Left renal cortex interstitium (tissue), 4 donors: ENCODE measurements around the gene CDK5R2. TPM values are rescaled to one million over a fixed set of nuclear protein-coding genes. Genes with fewer than 3 reads are reported as not detected.

Experiments
- DNase-seq, 4 donors: peaks; one replicate each; pipeline ENCODE4 v3.0.0-alpha.2; 2013; ENCODE audit warnings: low read depth in 4 of 4, low spot score in 2 of 4, missing footprints in 1 of 4
- polyA plus RNA-seq, 4 donors: library from polyadenylated mRNA; unstranded; fragments of 120-200 nt; gene quantifications; one replicate each; pipeline ENCODE4 v1.2.1, GENCODE V29; 2013; ENCODE audit not compliant: insufficient read length in 4 of 4

The CDK5R2 gene
- polyA plus RNA-seq, 4 donors = 0.06 to 0.13 TPM; not detected in 2

- no peak for DNase-seq
Measured at GRCh38 chr2:218961651-218962570, 2.4 kb downstream of the CDK5R2 start.

GRCh38 chr2:218962859-218963492 lies 3.5 kb downstream of the CDK5R2 start:
- peak; percentile 69 to 81 (median 74) for DNase-seq

DNA sequence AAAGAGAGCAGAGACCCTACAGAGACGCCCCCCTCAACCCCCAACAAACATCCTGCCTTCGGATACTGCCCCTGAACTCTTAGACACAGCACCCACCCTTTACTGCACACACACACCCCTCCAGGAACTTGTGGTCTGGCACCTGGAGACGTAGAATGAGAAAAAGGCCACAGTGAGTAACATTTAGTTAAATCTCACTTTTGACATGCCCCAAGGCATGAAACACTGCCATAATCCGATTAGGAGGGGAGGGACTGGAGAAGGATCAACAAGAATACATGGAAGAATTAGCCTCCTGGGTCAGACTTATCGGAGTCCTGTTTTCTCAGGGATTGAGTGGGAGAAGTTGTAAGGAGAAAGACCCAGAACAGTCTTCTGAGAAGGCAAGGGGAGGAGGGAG lies 4.1 kb downstream of the CDK5R2 start:
- DNase-seq = no peak

DNA sequence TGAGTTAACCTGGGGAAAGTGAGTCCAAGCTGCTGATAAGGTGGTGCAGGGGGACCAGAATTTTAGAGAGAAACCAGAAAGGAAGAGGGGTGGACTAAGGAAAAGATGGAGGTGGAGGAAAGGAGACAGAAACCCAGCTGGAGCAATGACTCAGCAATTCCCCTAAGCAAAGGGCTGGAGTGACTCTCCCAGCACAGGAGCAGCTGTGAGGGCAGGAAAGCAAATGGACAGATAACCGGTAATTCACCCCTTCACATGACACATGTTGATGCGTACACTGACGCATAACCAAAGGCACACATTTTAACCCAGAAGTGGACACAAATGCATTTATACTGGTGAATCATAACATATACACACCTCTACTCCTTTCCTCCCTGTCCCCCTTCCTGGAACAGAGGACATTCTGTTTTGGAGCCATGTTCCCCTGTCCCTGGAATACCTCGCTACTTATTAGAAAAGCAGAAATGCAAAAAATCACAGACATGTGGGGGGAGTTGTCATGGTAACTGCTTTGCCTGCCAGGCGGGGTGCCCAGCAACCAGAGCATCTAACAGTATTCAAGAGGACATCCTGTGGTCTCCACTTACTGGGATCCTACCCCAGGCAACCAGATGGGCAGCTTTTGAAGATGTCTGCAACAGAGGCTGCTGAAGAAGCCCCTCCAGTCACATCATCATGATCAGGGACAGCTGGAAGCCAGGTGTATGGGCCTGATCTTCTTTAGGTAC lies 4.7 kb downstream of the CDK5R2 start:
- DNase-seq = no peak

DNA sequence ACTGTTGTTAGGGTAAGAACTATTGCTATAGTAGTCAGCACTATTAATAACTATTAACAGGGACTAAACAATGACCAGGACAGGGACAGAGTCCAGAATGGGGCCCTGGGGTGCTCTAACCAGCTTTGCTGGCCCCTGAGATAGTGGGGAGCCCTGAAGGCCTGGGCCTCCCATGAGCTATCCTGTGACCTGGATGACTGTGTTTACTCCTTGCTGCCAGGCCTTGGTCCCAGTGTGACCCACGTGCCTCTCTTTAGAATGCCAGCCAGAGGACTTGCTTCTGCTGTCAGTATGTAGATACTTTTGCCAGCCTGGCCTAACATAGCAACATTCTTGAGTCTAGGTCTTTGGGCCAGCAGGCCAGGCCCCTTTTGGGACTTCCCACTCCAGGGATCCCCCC lies 11.4 kb downstream of the CDK5R2 start:
- no peak for DNase-seq

GRCh38 chr2:218975060-218975777 lies 15.8 kb downstream of the CDK5R2 start:
- no peak for DNase-seq

DNA sequence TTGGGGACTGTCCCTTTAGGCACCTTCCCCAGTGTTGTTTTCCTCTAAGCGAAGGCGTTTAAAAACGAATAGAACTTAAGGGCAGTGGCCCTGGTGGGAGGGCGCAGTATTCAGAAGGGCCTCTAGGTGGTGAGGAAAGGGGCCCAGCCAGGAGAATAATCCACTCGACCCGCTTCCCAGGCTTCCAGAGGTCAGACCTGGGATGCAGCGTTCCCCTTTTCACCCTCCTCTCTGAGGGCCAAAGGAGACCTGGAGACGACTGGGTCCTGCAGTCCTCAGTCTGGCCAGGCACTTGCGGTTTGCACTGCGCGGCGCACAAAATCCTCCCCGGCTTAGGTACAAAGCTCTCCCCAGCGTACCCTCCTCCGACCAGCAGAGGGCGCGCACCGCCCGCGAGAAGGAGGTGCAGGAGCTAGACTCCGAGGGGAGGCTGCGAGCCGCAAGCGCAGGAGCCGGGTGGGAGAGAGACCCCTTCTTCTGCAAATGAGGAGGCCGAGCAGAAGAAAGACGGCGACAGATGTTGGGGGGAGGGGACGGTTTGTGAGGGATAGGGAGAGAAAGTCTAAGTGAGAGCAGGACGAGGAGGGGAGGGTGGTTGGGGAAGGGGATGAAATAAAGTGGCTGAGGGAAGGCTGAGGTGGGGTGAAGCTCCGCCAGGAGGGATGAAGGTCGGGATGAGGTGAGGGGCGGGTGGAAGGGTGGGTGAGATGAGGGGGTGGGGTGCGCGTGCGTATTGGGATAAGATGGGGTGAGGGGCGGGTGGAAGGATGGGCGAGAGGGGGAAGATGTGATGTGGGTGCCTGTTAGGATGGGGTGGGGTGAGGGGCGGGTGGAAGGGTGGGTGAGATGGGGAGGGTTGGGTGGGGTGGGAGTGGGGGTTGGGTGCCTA lies 20.6 kb downstream of the CDK5R2 start:
- DNase-seq = peak in 2 of 4 donors; percentile 72 to 76

DNA sequence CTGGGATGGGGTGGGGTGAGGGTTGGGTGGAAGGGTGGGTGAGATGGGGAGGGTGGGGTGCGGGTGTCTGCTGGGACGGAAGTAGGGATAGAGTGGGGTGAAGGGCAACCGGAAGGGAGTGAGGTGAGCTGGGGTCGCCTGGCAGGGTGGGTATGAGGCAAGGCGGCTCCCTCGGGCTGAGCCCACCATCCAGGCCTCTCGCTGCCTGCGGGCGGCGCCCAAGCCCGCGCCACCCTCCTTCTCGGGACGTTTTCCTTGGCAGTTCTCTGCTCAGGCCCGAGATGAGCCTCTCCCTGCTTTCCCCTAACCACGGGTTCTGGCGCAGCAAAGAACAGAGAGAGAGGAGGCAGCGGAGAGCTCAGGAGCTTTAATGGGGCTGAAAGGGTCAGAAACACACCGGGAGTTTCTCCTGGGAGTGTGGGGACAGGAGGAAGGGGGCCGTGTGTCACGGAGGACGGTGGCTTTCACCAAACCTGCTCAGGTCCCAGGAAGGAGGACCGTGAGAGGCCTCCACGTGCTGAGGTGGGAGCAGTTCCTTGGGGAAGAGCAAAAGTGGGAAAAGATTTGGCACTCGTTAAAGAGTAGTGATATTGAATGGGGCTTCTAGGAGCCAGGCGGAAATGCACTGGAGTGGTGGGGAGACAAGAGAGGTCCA lies 21.4 kb downstream of the CDK5R2 start:
- no peak for DNase-seq

DNA sequence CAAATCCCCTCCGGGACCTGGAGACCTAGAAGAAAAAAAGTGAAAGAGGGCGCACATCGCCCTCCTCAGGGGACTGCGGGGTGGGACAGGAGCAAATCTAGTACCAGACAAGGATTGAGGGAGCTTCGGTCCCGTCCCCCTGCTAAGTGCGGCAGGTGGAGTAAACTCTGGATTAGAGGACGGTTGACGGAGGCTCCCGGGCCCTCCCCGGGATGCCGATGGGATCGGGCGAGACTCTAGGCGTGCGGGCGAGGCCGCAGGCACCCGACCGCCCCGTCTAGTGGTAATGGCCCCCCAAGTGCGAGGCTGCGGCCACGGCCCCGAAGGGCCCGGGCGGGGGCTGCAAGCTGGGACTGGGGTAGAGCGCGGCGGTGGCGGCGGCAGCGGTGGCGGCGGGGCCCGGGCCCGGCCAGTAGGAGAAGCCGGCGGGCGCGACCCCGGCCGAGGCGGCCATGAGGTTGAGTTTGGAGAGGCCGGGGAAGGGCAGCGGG lies 22.0 kb downstream of the CDK5R2 start:
- DNase-seq = no peak

DNA sequence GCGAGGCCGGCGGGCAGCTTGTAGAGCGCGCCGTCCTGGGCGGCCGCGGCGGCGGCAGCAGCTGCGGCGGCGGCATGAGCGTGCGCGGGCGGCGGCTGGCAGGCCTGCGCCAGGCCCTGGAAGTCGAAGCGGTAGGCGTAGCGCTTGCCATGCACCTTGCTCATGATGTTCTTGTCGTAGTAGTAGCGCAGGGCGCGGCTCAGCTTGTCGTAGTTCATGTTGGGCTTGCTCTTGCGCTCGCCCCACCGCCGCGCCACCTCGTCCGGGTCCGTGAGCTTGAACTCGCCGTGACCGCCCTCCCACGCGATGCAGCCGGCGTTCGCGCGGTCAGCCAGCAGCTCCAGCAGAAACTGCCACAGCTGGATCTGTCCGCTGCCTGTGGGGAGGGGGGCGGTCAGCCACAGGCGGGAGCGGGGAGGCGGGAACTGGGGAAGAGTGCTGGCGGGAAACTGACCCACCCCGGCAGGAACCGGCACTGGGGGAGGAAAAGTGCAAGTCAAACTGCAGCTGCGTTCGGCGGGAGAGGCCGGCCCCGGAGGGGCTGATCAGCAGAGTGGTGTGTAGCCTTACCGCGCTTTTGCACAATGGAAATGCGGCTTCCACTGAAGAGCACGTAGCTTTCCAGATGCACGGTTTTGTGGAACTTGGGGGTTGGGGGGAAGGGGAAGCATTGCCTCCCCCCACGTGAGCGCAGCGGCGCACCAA lies 22.6 kb downstream of the CDK5R2 start:
- DNase-seq = no peak

DNA sequence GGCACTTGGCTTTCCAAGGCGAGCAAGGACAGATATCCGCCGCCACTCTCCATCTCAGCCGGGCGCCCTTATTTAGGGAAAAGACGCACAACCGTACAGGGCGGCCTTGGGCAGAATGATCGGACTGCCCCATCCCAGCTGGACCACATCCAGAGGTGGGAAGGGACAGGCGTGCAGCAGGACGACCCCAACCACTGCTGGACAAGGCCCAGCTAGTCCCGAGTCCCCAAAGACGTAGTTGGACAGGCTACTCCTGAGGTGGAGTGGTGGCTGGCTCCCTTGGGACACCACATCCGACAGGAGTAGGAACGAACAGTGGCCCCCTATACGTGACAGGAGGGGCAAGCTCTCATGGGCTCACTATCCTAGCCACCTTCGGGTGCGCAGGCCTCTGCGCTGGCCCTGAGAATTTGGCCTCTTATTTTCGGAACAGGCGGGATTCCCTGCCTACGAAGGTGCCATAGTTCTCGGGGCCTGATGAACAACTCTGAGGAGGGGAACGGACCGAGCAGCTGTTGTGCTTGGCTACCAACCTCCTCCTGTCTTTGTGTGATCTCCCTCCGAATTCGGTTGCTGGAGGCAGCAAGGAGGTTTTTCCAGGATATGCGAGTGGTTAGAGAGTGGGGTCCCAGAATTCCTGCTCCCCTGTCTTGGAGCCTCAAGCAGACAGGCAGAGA lies 23.3 kb downstream of the CDK5R2 start:
- no peak for DNase-seq

- DNase-seq = no peak
Measured at GRCh38 chr2:218983263-218983933, 23.9 kb downstream of the CDK5R2 start.

GRCh38 chr2:218983934-218984238 lies 24.4 kb downstream of the CDK5R2 start:
- DNase-seq = no peak

GRCh38 chr2:218984239-218985020 lies 25.0 kb downstream of the CDK5R2 start:
- no peak for DNase-seq

DNA sequence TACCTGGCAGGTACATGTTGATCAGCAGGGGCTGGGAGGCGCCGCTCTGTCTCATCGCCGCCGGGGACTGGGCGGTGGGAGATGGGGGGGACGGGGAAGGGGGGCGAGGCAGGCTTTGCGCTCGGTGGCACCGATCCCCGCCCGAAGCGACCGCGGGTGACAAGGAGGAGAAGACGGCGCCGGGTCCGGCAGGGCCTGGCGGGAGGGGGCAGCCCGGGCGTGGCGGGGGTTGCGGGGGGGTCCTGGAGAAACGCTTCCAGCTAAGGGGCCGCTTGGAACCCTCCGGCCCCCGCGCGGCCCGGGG lies 25.5 kb downstream of the CDK5R2 start, which contains the start of gene FEV:
TSS of gene FEV (minus strand) at position 164 of the 304 bp plus-strand sequence. CDS start at position 55, 109 bp downstream.
- DNase-seq = no peak

DNA sequence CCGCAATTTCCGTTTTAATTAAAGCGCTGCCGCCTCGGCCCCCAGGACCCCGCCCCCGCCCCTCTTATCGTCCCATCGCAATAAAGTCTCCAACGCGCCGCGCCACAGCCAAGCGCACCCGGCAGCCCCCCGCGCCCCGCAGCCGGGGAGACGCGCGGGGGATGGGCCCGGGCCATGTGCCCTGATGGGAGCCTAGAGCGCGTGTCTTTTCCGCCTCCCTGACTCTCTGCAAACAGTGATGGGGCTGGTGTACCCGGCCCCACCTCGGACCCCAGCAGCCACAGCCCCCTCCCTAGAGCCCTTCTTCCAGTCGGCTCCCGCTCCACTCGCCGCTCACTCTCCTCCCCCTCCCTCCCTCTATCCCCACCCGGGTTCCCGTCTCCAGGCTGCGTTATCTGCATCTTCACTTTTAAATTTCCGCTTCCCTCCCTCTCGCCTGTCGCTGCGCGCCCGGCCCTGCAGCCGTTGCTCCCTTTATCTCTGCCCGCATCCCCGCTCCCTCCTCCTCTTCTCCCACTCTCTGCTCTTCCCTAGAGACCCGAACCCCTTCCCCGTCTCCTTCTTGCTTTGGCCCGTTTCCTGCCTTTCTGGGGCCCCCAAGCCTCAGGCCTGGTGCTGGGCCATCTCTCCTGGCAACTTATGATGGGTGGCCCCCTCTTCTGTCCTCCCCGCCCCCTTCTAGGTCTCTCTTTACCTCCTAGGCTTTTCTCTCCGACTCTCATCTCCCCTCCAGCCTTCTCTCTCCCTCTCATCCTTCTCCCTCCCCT lies 26.0 kb downstream of the CDK5R2 start:
- no peak for DNase-seq
